SK-N-SH (cell line): ENCODE measurements around the gene CDKN2B-AS1. TPM values are rescaled to one million over a fixed set of nuclear protein-coding genes. Genes with fewer than 3 reads are reported as not detected.

Experiments
- CTCF ChIA-PET: fragments of 300-600, 350-600 bp; formaldehyde crosslinking; extraction: SDS; loops from one replicate; lab custom pipeline; 2021; lab: Yijun Ruan, JAX
- POLR2A ChIA-PET: fragments of 350-600 bp; sonication (Branson Sonifier 250); formaldehyde crosslinking; extraction: SDS; loops from one replicate; lab custom pipeline; 2020; ENCODE audit warnings: antibody characterized with exemption, inconsistent platforms; lab: Yijun Ruan, JAX
- DNase-seq: peaks from one replicate; pipeline ENCODE4 v3.0.0; 2012
- H2AFZ ChIP-seq: fragments of 200-600 bp; sonication (generic); 2 replicates; pipeline ENCODE4 v1.8.1; 2016; ENCODE audit warnings: antibody characterized with exemption, mild to moderate bottlenecking, low read depth
- H3F3A ChIP-seq: fragments of 200-600 bp; sonication (generic); replicated peaks from 2 replicates; pipeline ENCODE3; 2016; ENCODE audit warnings: antibody characterized with exemption, mild to moderate bottlenecking; ENCODE audit not compliant: insufficient read depth
- H3K27ac ChIP-seq, 2 experiments: fragments of 200-500 bp in 1 of 2; fragments of 200-600 bp in 1 of 2; sonication (Bioruptor generic) in 1 of 2; sonication (generic), shearing (Covaris generic) in 1 of 2; 2 replicates each; pipeline versions ENCODE4 v1.5.1 to v1.6.1; 2014 to 2016; ENCODE audit warnings: low read depth in 2 of 2, inconsistent platforms in 1 of 2, low read length in 1 of 2, mild to moderate bottlenecking in 1 of 2, mixed read lengths in 1 of 2
- H3K27me3 ChIP-seq: fragments of 200-600 bp; sonication (generic), shearing (Covaris generic); 2 replicates; pipeline ENCODE4 v1.6.1; 2016; ENCODE audit warnings: mixed run types; ENCODE audit not compliant: insufficient read depth
- H3K36me3 ChIP-seq, 2 experiments: fragments of 200-500 bp in 1 of 2; fragments of 200-600 bp in 1 of 2; sonication (Bioruptor generic) in 1 of 2; sonication (generic) in 1 of 2; replicated peaks in 1 of 2; 2 replicates each; pipeline versions ENCODE3 to v1.5.1; 2014 to 2016; ENCODE audit warnings: low read length in 1 of 2, mild to moderate bottlenecking in 1 of 2; ENCODE audit not compliant: insufficient read depth in 2 of 2, control insufficient read depth in 1 of 2
- H3K4me1 ChIP-seq, 2 experiments: fragments of 200-500 bp in 1 of 2; fragments of 200-600 bp in 1 of 2; sonication (Bioruptor generic) in 1 of 2; sonication (generic), shearing (Covaris generic) in 1 of 2; 2 replicates each; pipeline versions ENCODE4 v1.5.1 to v1.6.1; 2014 to 2016; ENCODE audit warnings: low read depth in 1 of 2, low read length in 1 of 2, mixed run types in 1 of 2; ENCODE audit not compliant: insufficient read depth in 2 of 2, control insufficient read depth in 1 of 2
- H3K4me2 ChIP-seq: fragments of 200-600 bp; sonication (generic), shearing (Covaris generic); 2 replicates; pipeline ENCODE4 v1.6.1; 2017; ENCODE audit warnings: mixed run types
- H3K4me3 ChIP-seq, 2 experiments: fragments of 200-500 bp in 1 of 2; fragments of 200-600 bp in 1 of 2; sonication (Bioruptor generic) in 1 of 2; sonication (generic), shearing (Covaris generic) in 1 of 2; 2 replicates each; pipeline versions ENCODE4 v1.5.1 to v1.8.1; 2014 to 2016; ENCODE audit warnings: low read depth in 2 of 2, inconsistent platforms in 1 of 2, low read length in 1 of 2, mild to moderate bottlenecking in 1 of 2, mixed read lengths in 1 of 2, moderate library complexity in 1 of 2
- H3K79me2 ChIP-seq: fragments of 200-600 bp; sonication (generic); 2 replicates; pipeline ENCODE4 v1.8.1; 2017; ENCODE audit warnings: mild to moderate bottlenecking; ENCODE audit not compliant: insufficient read depth
- H3K9ac ChIP-seq: fragments of 200-600 bp; sonication (generic); 2 replicates; pipeline ENCODE4 v1.6.1; 2017; ENCODE audit warnings: mixed run types
- H3K9me2 ChIP-seq: fragments of 200-600 bp; sonication (generic); 2 replicates; pipeline ENCODE4 v1.6.1; 2017; ENCODE audit warnings: mixed run types
- H3K9me3 ChIP-seq: fragments of 200-600 bp; sonication (generic); 2 replicates; pipeline ENCODE4 v1.6.1; 2017; ENCODE audit warnings: mixed run types, mild to moderate bottlenecking, moderate library complexity
- H4K20me1 ChIP-seq: fragments of 200-600 bp; sonication (generic); 2 replicates; pipeline ENCODE4 v1.6.1; 2017; ENCODE audit warnings: mild to moderate bottlenecking, mixed run types; ENCODE audit not compliant: insufficient read depth
- ELF1 ChIP-seq: IDR thresholded peaks from 2 replicates; pipeline ENCODE4 v1.4.0; 2012
- EP300 ChIP-seq, 2 experiments: IDR thresholded peaks; 2 replicates each; pipeline versions ENCODE4 v1.4.0 to v1.6.1; 2012; ENCODE audit warnings: borderline replicate concordance in 1 of 2, low read depth in 1 of 2, low read length in 1 of 2
- EZH2phosphoT487 ChIP-seq: fragments of 200-600 bp; sonication (generic); IDR thresholded peaks from 2 replicates; pipeline ENCODE4 v1.6.1; 2017; ENCODE audit warnings: low read depth, mixed run types, mild to moderate bottlenecking, antibody characterized with exemption, moderate library complexity, borderline replicate concordance
- FOSL2 ChIP-seq: IDR thresholded peaks from 2 replicates; pipeline ENCODE4 v1.4.0; 2012; ENCODE audit warnings: low read depth, mild to moderate bottlenecking, moderate library complexity, borderline replicate concordance
- FOXJ3 ChIP-seq: sonication (generic); formaldehyde crosslinking; IDR thresholded peaks from 2 replicates; pipeline ENCODE4 v1.5.1; 2020; ENCODE audit warnings: mild to moderate bottlenecking, missing genetic modification reagents
- FOXM1 ChIP-seq: IDR thresholded peaks from 2 replicates; pipeline ENCODE4 v1.4.0; 2012; ENCODE audit warnings: low read depth, mild to moderate bottlenecking
- GABPA ChIP-seq: IDR thresholded peaks from 2 replicates; pipeline ENCODE4 v1.4.0; 2012; ENCODE audit warnings: low read depth, mild to moderate bottlenecking
- GATA2 ChIP-seq: sonication (generic); formaldehyde crosslinking; IDR thresholded peaks from 2 replicates; pipeline ENCODE4 v1.5.0; 2020; ENCODE audit warnings: mild to moderate bottlenecking, missing genetic modification reagents
- IRF3 ChIP-seq: fragments of 150-350 bp; IDR thresholded peaks from 2 replicates; pipeline ENCODE4 v1.6.1; 2016; ENCODE audit warnings: mild to moderate bottlenecking, low read depth, low read length
- JUND ChIP-seq: IDR thresholded peaks from 2 replicates; pipeline ENCODE4 v1.4.0; 2012
- NRF1 ChIP-seq: IDR thresholded peaks from 2 replicates; pipeline ENCODE4 v1.6.1; 2012; ENCODE audit warnings: low read depth, mild to moderate bottlenecking, low read length
- POLR2AphosphoS5 ChIP-seq: IDR thresholded peaks from 2 replicates; pipeline ENCODE4 v1.6.1; 2012; ENCODE audit warnings: low read depth, low read length
- RAD21 ChIP-seq: IDR thresholded peaks from 2 replicates; pipeline ENCODE4 v1.6.1; 2012; ENCODE audit warnings: mild to moderate bottlenecking, low read length
- RCOR1 ChIP-seq: fragments of 150-350 bp; IDR thresholded peaks from 2 replicates; pipeline ENCODE4 v1.6.1; 2017; ENCODE audit warnings: antibody characterized with exemption, low read length
- TCF12 ChIP-seq: IDR thresholded peaks from 2 replicates; pipeline ENCODE4 v1.4.0; 2012
- ZBTB33 ChIP-seq: IDR thresholded peaks from 2 replicates; pipeline ENCODE4 v1.4.0; 2012; ENCODE audit warnings: low read depth, borderline replicate concordance
- polyA plus RNA-seq, 3 experiments: library from polyadenylated mRNA; depleted of rRNA; stranded (reverse); fragments of >200 nt; gene quantifications; 2 replicates each; pipeline ENCODE4 v1.2.3, GENCODE V29; 2012
- TF ChIP-seq, protein P1 (sequence below): IDR thresholded peaks from 2 replicates; pipeline ENCODE4 v1.4.0; 2012; ENCODE audit warnings: low read depth, borderline replicate concordance

Gene CDKN2B-AS1
- polyA plus RNA-seq, 1 of the 3 experiments (the other 2 are of a cell fraction): 0.25 TPM

GRCh38 chr9:21970800-21971640 is 23.6 kb upstream of the CDKN2B-AS1 start (continued):
- TF ChIP-seq EP300 (IDR thresholded peaks at IDR 0.05; ENCODE audit: borderline replicate concordance in 1 of 2, low read depth in 1 of 2, low read length in 1 of 2): no peak
- no peak for TF ChIP-seq TCF12
- TF ChIP-seq, protein P1, sequence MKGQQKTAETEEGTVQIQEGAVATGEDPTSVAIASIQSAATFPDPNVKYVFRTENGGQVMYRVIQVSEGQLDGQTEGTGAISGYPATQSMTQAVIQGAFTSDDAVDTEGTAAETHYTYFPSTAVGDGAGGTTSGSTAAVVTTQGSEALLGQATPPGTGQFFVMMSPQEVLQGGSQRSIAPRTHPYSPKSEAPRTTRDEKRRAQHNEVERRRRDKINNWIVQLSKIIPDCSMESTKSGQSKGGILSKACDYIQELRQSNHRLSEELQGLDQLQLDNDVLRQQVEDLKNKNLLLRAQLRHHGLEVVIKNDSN: no peak
- no peak for TF ChIP-seq RCOR1
- no peak for TF ChIP-seq JUND
- no peak for TF ChIP-seq ELF1
- no peak for TF ChIP-seq EZH2phosphoT487
- TF ChIP-seq, all 33 proteins: peak for 0

DNA sequence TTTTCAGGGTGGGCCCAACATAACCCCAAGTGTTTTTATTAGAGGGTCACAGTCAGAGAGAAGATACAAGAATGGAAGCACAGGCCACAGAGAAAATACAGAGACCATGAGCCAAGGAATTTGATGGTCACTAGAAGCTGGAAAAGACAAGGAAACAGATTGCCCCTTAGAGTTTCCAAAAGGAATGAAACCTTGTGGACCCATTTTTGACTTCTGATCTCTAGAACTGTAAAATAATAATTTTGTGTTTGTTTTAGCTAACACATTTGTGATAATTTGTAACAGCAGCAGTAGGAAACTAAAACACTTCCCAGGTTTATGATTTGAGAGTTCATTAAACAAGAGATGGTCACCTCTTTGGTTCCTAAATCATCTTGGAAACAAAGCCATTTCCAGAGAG is 22.2 kb upstream of the CDKN2B-AS1 start:
- Histone ChIP-seq H3K9me3 (no peaks in the 10 kb centered on the region), H3K9me2 (no peaks in the 10 kb centered on the region), H3K4me1 (peaks cover 0 to 7% of the 10 kb centered on the region in 2 experiments; a peak in 1 of 4 replicates), H4K20me1 (no peaks in the 10 kb centered on the region), H3K9ac (no peak overlapping the region), H3K4me2 (no peak overlapping the region), H3K79me2 (no peaks in the 10 kb centered on the region), H3K27me3 (peaks cover 87% of the 10 kb centered on the region), H3K36me3 (no peaks in the 10 kb centered on the region), H3F3A (peaks cover 11% of the 10 kb centered on the region), H3K4me3 (no peak overlapping the region), H3K27ac (no peak overlapping the region), H2AFZ (no peak overlapping the region)
- ChIA-PET CTCF (interaction anchor here (0.7 to 1.9 kb wide), 3 partner anchors 36 to 160 kb away, joined by 3 to 7 read pairs (median 5); partner anchors contain the start of gene CDKN2B), POLR2A (no interaction called here)
- no peak for DNase-seq
- TF ChIP-seq POLR2AphosphoS5 (no peak), ELF1 (no peak), RCOR1 (no peak), FOXJ3 (CRISPR knock-in tag) (no peak), GATA2 (CRISPR knock-in tag) (no peak), FOXM1 (no peak), GABPA (no peak), NRF1 (no peak), FOSL2 (no peak), RAD21 (no peak), EP300 (IDR thresholded peaks at IDR 0.05; ENCODE audit: borderline replicate concordance in 1 of 2, low read depth in 1 of 2, low read length in 1 of 2) (no peak), ZBTB33 (no peak), IRF3 (no peak)
